Stimulated activated CD4-positive, alpha-beta T cell treated with anti-CD3 and anti-CD28 coated beads, Interleukin-1b, Interleukin-23, amount 100 ng/mL, for 48 hours (primary cell): Measurements from ENCODE around the gene JMJD1C.
"Not testable (repeated sequence)": the region's sequence is repeated elsewhere in the genome, so short reads cannot be mapped to it uniquely, and the experiment has no call there.

Source experiments
- DNase-seq: peaks from one replicate; pipeline ENCODE4 v3.0.0-alpha.2; 2020

The JMJD1C gene

GRCh38 chr10:63465293-63466143, at the start of gene JMJD1C:
JMJD1C (minus strand) TSS chr10:63465977; CDS start chr10:63465662, 315 bp downstream.
- DNase-seq: peak; percentile 59

GRCh38 chr10:63515002-63515763, 49.4 kb upstream of the JMJD1C start:
- DNase-seq: no peak

- no peak for DNase-seq
Observed at GRCh38 chr10:63506554-63506953, 40.8 kb upstream of the JMJD1C start.

DNA sequence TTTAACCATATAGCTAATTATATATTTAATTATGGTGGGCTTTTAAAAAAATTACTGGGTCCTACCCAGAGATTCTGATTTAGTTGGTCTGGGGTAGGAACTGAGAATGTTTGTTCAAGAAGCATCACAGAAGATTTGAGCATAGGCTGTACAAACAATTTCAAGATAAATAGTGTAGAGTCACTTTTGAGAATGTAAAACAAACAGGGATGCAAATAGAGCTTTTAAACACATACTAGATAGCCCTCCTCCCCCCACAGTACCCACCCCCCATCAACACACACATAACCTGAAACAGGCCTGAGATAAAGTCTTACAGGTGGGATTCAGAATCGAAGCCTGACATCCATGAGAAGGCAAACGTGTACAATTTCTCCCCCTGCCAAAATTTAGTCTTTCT, 39.8 kb upstream of the JMJD1C start:
- DNase-seq: no peak

DNA sequence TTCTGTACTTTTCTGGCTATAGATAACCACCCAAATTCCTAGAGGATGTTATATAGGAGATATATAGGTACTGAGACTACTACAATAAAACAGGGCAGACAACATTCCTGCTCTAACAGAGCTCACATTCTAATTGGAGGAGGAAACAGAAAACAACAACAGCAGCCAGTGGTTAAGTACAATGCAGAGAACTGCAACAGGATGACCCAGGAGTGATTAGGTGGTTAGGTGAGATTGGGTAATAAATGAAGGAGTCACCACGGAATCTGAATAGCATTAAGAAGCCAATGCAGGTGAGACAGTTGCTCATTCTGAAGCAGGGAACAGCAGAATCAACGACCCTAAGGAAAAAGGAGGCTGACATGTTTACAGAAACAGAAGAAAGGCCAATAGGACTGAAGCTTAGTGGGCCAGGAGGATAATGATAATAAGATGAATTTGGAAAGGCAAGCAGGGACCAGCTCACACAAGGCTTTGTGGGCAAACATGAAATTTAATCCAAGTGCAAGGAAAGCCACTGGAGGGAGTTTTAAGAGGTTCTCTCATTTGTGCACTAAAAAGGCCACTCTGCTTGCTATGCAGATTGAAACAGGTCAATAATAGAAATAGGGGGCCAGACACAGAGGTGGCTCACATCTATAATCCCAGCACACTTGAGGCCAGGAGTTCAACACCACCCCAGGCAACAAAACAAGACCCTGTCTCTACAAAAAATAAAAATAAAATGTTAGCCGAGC, 38.5 kb upstream of the JMJD1C start:
- DNase-seq: no peak

DNA sequence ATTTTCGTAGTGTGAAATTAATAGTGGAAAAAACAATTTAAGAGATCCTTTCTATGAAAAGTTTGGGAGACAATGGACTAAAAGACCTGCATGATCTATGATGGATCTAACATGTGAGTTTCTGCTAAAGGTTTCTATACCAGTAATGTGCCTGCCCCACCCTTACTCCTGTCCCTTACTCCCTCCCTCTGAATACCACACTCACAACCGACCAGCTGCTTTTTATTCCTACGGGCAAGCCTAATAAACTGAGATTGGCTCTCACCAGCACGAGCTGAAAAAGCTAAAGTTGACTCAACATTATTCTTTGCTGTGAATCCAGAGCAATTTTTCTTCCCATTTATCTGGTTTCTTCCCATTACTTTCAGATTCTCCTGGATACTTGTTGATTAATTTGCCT, 37.6 kb upstream of the JMJD1C start:
- no peak for DNase-seq

- no peak for DNase-seq
Observed at GRCh38 chr10:63502832-63503231, 37.1 kb upstream of the JMJD1C start.

DNA sequence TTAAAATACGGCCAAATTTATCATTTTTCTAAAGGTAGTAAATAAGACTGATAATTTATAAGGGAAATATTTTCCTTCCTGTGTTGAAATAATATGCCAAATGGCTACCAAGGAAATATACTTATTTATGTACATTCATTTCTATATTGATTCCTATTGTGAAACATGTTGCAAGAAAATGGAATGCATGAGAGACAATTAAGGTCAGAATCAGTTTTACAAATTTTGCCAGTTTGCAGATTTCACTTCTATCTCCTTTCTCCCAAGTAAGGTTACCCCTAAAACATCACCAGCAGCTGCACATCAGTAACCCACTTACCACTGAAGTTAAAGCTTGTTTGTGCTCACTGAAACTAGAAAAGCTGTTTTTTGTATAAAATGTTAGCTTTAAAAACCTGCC, 36.2 kb upstream of the JMJD1C start:
- DNase-seq: no peak

GRCh38 chr10:63500551-63500950, 34.8 kb upstream of the JMJD1C start:
- not testable (repeated sequence) for DNase-seq

GRCh38 chr10:63498665-63499064, 32.9 kb upstream of the JMJD1C start:
- no peak for DNase-seq

- no peak for DNase-seq
Observed at GRCh38 chr10:63497321-63497720, 31.5 kb upstream of the JMJD1C start.

GRCh38 chr10:63496561-63496960, 30.8 kb upstream of the JMJD1C start:
- no peak for DNase-seq

GRCh38 chr10:63494951-63495350, 29.2 kb upstream of the JMJD1C start:
- DNase-seq: no peak

DNA sequence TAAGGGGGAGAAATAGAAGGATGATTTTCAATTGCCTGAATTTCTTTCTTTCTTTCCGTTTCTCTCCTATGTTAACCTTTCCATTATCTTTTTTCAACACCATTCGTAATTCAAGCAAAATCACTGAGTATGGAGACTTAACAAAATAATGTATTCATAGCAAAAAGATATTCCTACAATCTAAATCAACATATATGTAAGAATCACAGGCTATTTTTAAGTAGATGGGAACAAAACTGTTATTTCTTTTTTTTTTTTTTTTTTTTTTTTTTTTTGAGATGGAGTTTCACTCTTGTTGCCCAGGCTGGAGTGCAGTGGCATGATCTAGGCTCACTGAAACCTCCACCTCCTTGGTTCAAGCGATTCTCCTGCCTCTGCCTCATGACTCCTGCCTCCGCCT, 27.2 kb upstream of the JMJD1C start:
- DNase-seq: no peak

DNA sequence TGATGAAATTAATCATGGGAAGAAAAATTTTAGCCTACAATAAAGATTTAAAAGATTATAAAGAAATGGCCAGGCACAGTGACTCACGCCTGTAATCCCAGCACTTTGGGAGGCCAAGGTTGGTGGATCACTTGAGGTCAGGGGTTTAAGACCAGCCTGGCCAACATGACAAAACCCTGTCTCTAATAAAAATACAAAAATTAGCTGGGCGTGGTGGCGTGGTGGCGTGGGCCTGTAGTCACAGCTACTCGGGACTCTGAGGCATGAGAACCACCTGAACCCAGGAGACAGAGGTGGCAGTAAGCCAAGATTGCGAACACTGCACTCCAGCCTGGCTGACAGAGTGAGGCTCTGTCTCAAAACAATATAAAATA, 26.5 kb upstream of the JMJD1C start:
- not testable (repeated sequence) for DNase-seq

GRCh38 chr10:63491588-63492316, 26.0 kb upstream of the JMJD1C start:
- no peak for DNase-seq

DNA sequence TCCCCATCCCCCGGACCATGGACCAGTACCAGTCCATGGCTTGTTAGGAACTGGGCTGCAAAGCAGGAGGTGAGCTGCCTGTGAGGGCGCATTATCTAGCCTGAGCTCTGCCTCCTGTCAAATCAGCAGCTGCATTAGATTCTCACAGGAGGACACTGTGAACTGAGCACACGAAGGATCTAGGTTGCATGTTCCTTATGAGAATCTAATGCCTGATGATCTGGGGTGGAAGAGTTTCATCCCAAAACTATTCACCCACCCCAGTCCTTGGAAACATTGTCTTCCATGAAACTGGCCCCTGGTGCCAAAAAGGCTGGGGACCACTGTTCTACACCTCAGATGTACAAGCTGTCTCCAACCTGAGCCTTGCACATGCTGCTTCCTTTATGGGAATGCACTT, 24.1 kb upstream of the JMJD1C start:
- DNase-seq: no peak

DNA sequence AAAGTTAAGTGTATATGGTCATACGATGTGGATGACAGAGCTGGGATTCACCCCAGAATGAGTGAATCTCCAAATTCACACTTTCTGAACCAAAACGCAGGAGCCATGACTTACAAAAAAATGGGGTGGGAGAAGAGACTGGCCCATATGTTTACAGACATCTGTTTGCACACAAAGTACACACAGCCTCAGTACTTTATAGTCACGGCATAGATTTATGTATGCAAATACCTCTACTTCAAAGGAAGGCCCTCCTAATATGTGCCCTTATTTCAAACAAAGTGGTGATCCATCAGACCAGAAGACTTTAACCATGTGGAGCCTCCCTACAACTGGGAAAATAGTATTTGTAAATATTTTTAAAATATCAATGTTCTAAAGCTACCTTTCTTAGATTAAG, 22.2 kb upstream of the JMJD1C start:
- no peak for DNase-seq

DNA sequence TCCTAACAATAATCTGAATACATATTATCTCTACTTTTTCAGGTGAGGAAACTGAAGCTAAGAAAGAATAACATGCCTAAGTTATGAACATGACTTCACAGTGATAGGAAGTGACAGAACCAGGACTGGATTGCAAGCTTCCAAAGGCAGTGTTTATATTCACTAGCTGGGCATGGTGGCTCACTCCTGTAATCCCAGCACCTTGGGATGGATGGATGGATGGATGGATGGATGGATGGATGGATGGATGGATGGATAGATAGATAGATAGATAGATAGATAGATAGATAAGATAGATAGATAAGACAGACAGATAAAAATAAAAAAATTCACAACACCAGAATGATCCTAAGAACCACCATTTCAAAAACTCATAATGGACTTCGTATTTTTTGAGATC, 18.2 kb upstream of the JMJD1C start:
- no peak for DNase-seq

- no peak for DNase-seq
Observed at GRCh38 chr10:63481815-63482421, 16.1 kb upstream of the JMJD1C start.

- DNase-seq: no peak
Observed at GRCh38 chr10:63480237-63480636, 14.5 kb upstream of the JMJD1C start.

- DNase-seq: no peak
Observed at GRCh38 chr10:63478564-63478963, 12.8 kb upstream of the JMJD1C start.
